ENCODE data around the gene SH3D21.
A peak's percentile ranks its signal among the peaks of the same experiment; 100 is the strongest.

SH3D21 gene

GRCh38 chr1:36303650-36304360 is 2.4 kb upstream of the SH3D21 start:
- DNase-seq, result no peak

DNA sequence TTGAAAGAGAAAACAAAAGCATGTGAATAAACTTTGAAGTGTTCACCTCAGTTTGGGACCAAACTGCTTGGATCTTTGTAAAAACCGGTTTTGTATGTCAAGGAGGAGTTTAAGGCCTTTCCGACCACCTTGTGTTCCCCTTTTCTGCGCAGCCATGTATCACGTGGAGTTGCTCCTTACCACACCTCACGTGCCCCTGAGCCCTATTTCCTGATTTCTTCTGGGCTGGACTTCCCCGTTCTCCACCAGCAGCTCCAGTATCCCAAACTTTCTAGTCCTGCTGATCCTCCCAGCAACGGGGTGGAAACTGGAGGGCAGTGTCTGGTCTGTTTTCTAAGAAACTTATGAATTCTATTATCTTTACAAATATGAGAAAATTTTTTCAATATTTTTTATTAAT is 1.6 kb upstream of the SH3D21 start:
- DNase-seq, result no peak

DNA sequence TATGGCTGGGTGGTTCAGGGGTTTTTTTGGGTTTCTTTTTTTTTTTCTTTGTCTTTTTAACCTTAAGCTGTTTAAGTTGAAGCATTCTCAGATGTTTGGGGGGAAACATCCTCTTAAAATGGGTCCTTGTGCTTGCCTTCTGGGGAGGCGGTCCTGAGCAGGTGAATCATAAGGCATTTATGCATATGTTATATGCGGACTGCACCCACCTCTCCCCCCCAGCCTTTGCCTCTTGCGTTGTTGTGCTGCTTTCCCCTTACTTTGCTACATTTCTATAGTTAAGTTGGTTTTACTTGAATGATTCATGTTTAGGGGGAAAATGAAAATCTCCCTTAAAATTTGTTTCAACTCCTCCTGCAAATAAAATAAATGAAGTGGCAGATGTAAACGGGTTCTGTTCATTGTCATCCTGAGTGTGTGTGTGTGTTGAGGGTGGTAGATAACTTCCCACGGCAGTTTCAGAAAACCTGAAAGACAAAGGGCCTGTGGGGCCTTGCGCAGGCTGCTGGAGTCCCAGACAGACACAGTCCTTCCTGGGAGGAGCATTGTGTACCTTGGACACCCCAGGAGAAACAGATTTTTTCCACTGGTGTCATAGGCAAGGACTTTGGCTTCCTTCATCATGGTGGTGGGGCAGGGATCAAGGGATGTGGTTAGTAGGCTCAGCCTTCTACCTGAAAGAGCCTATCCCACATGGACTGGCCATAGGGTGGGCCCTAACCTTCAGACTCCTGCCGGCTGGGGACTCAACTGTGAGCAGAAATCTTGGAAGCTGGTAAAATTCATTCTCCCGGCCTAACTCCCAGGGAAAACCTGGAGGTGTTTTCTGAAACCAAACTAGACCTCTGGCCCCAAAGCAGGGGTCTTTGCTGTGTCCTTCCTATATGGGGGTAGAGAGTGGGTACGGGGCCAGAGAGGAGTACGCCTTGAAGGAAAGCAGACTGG is 926 bp upstream of the SH3D21 start:
- no peak for DNase-seq

GRCh38 chr1:36305915-36306209 is 306 bp upstream of the SH3D21 start:
- no peak for DNase-seq

DNA sequence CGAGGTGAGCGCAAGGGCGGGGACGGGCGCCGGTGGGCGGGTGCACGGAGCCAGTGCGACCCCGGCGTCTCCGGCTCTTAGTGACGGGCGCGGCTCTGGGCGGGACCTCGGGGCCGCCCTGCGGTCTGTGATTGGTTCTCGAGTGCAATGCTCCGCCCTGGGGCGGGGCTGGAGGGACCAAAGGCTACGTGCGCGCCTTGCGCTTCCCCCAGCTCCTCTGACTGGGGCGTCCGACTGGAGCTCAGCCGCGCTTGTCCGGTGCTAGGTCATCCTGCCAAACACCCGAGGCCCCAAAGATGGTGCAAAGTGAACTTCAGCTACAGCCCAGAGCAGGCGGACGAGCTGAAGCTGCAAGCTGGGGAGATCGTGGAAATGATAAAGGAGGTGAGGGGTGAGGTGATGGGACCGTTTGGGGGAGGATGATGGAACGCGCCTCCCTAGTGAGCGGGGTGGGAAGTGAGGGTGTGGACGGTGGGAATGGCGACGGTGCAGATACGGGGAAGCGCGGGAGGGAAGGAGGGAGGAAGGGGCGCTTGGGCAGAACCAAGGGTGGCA is 811 bp downstream of the SH3D21 start:
- peak; percentile 87 for DNase-seq

GRCh38 chr1:36307601-36308330 is 1.6 kb downstream of the SH3D21 start:
- DNase-seq, result no peak

DNA sequence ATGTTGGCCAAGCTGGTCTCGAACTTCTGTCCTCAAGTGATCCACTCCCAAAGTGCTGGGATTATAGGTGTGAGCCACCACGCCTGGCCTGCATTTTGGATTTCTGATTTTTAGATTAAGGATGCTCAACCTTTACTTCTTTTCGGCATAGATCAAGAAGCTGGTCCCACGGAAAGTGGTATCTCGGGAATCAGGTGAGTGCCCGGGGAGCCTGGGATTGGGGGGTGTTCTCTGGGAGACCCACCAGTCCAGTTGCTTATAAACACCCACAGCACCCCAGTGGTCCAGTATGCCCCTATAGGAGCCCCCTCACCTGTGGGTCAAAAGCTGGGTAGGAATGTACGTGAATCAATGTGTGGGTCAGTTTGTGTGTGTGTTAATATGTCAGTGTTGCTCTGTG is 3.2 kb downstream of the SH3D21 start:
- no peak for DNase-seq

DNA sequence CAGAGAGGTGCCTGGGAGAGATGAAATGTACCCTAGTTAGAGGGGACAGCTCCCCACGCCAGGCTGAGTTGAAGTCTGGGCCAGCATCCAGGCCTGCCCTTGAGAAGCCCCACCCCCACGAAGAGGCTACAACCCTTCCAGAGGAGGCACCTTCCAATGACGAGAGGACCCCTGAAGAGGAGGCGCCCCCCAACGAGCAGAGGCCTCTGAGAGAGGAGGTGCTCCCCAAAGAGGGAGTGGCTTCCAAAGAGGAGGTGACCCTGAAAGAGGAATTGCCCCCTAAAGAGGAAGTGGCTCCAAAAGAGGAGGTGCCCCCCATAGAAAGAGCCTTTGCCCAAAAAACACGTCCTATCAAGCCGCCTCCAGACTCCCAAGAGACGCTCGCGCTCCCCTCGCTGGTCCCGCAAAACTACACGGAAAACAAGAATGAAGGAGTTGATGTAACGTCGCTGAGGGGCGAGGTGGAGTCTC is 14.2 kb downstream of the SH3D21 start:
- no peak for DNase-seq

- DNase-seq, result no peak
These were observed 14.6 kb downstream of the SH3D21 start for GRCh38 chr1:36320767-36321118.

DNA sequence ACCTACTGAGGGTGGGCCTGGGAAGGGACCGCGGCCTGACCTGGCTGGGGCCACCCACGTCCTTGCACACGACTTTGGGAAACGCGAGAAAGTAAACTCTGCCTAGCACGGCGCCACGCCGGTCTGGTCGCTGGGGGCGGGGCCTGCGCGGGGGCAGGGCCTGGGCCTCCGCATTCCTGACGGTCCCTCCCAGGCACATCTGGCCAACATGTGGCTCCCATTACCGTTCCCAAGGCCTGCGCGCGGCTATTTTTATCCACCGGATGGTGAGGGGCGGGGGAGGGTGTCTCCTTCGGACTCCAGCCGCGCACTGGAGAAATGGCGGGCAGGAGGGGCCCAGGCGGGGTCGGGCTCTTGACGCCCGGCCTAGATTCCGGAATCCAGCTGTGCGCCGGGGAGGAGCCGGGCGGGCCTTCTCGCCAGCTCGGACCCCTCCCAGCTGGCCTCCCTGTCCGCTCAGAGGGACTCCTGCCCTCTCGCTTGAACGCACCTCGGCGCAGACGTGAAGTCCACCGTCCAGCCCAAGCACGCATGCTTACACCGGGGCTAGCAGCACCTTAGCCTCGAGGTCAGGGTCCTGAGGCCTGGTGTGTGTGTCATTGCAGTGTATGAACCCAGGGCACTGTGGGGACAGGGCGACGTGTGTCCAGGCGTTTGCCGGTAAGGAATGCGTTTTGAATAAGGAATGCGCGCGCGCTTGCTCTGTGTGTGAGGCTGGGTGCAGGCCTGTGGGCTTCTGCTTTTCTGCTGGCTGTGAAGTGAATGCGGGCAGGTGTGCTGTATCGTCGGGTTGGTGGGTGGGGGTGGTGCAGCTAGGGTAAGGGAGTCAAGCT is 15.2 kb downstream of the SH3D21 start:
- no peak for DNase-seq

GRCh38 chr1:36322041-36322785 is 16.0 kb downstream of the SH3D21 start:
- no peak for DNase-seq

DNA sequence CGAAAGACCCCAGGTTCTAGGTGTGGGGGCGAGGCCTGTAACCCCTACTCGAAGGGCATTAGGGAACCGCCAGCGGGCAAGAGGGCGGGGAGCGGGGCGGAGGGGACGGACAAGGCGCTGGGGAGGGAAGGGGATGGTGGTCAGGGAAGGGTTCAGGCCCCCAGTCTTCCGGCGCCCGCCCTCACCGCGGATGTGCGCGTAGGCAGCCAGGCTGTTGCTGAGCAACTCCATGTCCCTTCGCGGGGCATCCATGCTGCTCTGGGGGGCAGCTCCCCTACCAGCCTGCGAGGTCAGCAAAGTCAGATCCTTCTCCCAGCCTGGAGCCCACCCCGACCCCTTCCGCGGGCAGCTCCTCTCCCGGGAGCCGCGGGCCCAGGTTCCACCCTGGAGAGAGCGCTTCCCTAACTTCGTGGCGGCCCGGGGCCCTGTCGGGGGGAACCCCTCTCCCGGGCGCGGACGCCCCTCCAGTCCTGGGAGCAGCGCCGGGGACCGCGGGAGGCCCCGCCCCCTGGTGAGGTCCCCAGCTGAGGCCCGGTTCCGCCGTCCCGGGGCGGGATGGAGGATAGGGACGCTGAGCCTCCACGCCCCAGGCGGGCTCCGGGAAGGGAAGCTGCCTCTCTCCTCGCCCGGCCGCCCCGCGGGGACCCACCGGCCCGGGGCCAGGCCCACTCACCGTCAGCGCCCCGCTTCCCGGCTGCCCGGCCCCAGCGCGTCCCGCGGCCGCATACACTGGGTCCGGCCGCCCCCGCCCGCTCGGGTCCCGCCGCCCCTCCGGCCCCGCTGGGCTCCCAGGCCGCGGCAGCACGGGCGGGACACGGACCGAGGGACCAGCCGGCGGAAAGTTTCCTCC is 16.8 kb downstream of the SH3D21 start:
- no peak for DNase-seq

DNA sequence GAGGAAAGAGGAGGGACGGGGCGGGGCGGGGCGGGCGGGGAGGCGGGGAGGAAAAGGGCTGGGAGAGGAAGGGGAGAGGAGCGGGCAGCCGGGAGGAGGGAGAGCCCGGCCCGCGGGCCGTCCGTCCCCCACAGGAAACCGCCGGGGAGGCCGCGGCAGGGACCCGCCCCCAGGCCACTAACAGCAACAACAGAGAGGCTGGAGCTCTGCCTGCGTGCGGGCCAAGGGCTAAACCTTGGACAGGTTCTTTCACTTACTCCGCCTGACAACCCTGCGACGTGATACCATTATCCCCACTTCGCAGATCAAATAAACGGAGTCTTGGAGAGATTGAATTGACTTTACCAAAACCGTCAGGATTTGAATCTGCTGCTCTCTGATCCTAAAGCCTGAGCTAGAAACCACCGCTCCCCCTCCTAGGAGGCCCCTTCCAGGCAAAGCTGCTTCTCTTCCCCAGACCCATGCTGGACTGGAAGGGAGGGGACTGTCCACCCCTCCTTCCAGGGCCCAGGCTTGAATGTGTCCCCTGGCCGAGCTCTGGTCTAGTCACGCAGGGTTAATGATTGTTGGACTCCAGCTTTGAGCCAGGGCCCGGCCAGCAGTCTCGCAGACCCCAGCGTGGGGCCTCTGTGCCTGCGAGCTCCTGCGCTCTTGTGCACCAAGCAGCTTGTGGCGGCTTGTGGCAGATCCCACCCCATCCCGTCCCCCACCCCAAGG is 17.6 kb downstream of the SH3D21 start, which contains the start of gene EVA1B:
TSS of gene EVA1B (minus strand) at position 10 of the 717 bp plus-strand sequence. CDS start 608 bp downstream, outside the sequence.
- no peak for DNase-seq

GRCh38 chr1:36324353-36324703 is 18.2 kb downstream of the SH3D21 start:
- no peak for DNase-seq

DNA sequence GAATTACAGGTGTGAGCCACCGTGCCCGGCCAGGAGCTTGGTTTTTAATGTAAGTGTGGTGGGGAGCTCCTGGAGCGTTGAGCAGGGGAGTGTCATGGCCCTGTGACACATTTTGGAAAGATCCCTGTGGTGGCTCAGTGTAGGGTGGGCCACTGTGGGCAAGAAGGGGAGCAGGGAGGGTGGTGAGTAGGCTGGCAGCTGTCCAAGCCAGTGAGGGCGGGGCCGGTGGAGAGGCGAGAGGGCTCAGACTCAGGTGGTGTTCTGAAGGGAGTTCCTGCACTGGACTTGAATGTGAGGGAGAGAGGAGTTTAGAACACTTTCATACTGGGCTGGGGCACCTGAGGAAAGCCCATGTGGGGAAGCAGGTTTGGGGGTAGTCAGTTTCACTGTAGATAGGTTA is 20.3 kb downstream of the SH3D21 start:
- DNase-seq, result no peak

- DNase-seq, result no peak
These were observed 21.4 kb downstream of the SH3D21 start for GRCh38 chr1:36327421-36328087.

GRCh38 chr1:36328088-36328480 is 21.9 kb downstream of the SH3D21 start:
- DNase-seq, result no peak

- DNase-seq, result no peak
These were observed 22.5 kb downstream of the SH3D21 start for GRCh38 chr1:36328713-36329112.

GRCh38 chr1:36329817-36330216 is 23.6 kb downstream of the SH3D21 start:
- DNase-seq, result no peak

Measured in NCI-H446 treated with DMSO at 0.1 percent for 48 hours (cell line).